Stomach (tissue), 4 donors: ENCODE data around the gene VPS45.
A peak's percentile ranks its signal among the peaks of the same experiment; 100 is the strongest.

Source experiments
- CTCF ChIP-seq, 7 experiments: fragments of 450-650 bp in 4 of 7; fragments of 200-600 bp in 3 of 7; sonication (generic) in 3 of 7; IDR thresholded peaks; one replicate each; pipeline ENCODE4 v1.5.1; 2016 to 2019; ENCODE audit warnings: antibody characterized with exemption in 7 of 7, control low read depth in 2 of 7, mild to moderate bottlenecking in 1 of 7
- POLR2A ChIP-seq, 4 donors: fragments of 450-650 bp; IDR thresholded peaks; one replicate each; pipeline ENCODE4 v1.6.1; 2016; ENCODE audit warnings: antibody characterized with exemption in 4 of 4, control low read depth in 2 of 4, mild to moderate bottlenecking in 1 of 4, moderate library complexity in 1 of 4
- POLR2AphosphoS5 ChIP-seq, 3 donors: sonication (generic); formaldehyde crosslinking; IDR thresholded peaks; one replicate each; pipeline ENCODE4 v1.6.1; 2016; ENCODE audit warnings: antibody characterized with exemption in 3 of 3

GRCh38 chr1:150159550-150159949 is 92.0 kb downstream of the VPS45 start:
- no peak for TF ChIP-seq CTCF (IDR thresholded peaks at IDR 0.05)
- no peak for TF ChIP-seq POLR2A (IDR thresholded peaks at IDR 0.05)
- peak in 1 of 3 donors; percentile 3 for TF ChIP-seq POLR2AphosphoS5 (IDR thresholded peaks at IDR 0.05)
